Stomach (tissue), 9 donors: Measurements from ENCODE around the gene ZC3H13. TPM values are rescaled to one million over a fixed set of nuclear protein-coding genes. Genes with fewer than 3 reads are reported as not detected.

Experiments
- DNase-seq, 2 donors: peaks; one replicate each; pipeline versions ENCODE4 v3.0.0 to v3.0.0-alpha.2; 2013 to 2019
- H3K27ac ChIP-seq, 5 donors: fragments of 200-600 bp in 4 of 5; sonication (generic) in 4 of 5; one replicate each; pipeline ENCODE4 v1.5.1; 2013 to 2019; ENCODE audit warnings: mild to moderate bottlenecking in 1 of 5, moderate library complexity in 1 of 5
- H3K27me3 ChIP-seq, 3 donors: fragments of 200-600 bp; sonication (generic); one replicate each; pipeline ENCODE4 v1.5.1; 2017 to 2019; ENCODE audit warnings: mixed run types in 1 of 3
- H3K36me3 ChIP-seq, 4 donors: fragments of 200-600 bp; sonication (generic); 1 replicate in 3 of 4; 2 replicates in 1 of 4; pipeline ENCODE4 v1.5.1; 2016 to 2019
- H3K4me1 ChIP-seq, 4 donors: fragments of 200-600 bp; sonication (generic); one replicate each; pipeline ENCODE4 v1.5.1; 2016 to 2019
- H3K4me3 ChIP-seq, 4 donors: fragments of 200-600 bp; sonication (generic) in 3 of 4; one replicate each; pipeline ENCODE4 v1.5.1; 2016 to 2019; ENCODE audit warnings: mild to moderate bottlenecking in 1 of 4
- H3K9me3 ChIP-seq, 4 donors: fragments of 200-600 bp; sonication (generic); one replicate each; pipeline ENCODE4 v1.5.1; 2016 to 2019
- CTCF ChIP-seq, 7 experiments: fragments of 450-650 bp in 4 of 7; fragments of 200-600 bp in 3 of 7; sonication (generic) in 3 of 7; IDR thresholded peaks; one replicate each; pipeline ENCODE4 v1.5.1; 2016 to 2019; ENCODE audit warnings: antibody characterized with exemption in 7 of 7, control low read depth in 2 of 7, mild to moderate bottlenecking in 1 of 7
- EP300 ChIP-seq: sonication (generic); formaldehyde crosslinking; IDR thresholded peaks from one replicate; pipeline ENCODE4 v1.6.1; 2017; ENCODE audit warnings: antibody characterized with exemption
- POLR2A ChIP-seq, 4 donors: fragments of 450-650 bp; IDR thresholded peaks; one replicate each; pipeline ENCODE4 v1.6.1; 2016; ENCODE audit warnings: antibody characterized with exemption in 4 of 4, control low read depth in 2 of 4, mild to moderate bottlenecking in 1 of 4, moderate library complexity in 1 of 4
- POLR2AphosphoS5 ChIP-seq, 3 donors: sonication (generic); formaldehyde crosslinking; IDR thresholded peaks; one replicate each; pipeline ENCODE4 v1.6.1; 2016; ENCODE audit warnings: antibody characterized with exemption in 3 of 3
- WGBS, 5 donors: extraction: QIAGEN DNeasy Blood & Tissue Kit in 3 of 5; methylation state at CpG; one replicate each; pipeline versions ENCODE4 v1.1.5 to v1.1.7; 2013 to 2018; 5-methylcytosine and 5-hydroxymethylcytosine counted together
- intact Hi-C: fragments of 100-400 bp; cut with DNase I; formaldehyde crosslinking; loops from one replicate; pipeline ENCODE4 v1.15.1; 2023; ENCODE audit warnings: low total_unique reads
- polyA plus RNA-seq, 3 donors: library from polyadenylated mRNA; stranded (reverse); fragments of 200-250 nt; gene quantifications; one replicate each; pipeline ENCODE4 v1.2.3, GENCODE V29; 2013
- total RNA-seq, 5 donors: library from RNA; depleted of rRNA; stranded (reverse); fragments of >200 nt; gene quantifications; one replicate each; pipeline versions ENCODE4 v1.1.0 to v1.2.3, GENCODE V29; 2014 to 2016
- donor health status: healthy with polysubstance abuse.
- donor health status: Bipolar disorder and iron deficiency.
- donor health status: healthy.

Gene ZC3H13
- total and polyA plus RNA-seq, 8 donors, result 8.5 to 67.1 (median 14.2) TPM

DNA sequence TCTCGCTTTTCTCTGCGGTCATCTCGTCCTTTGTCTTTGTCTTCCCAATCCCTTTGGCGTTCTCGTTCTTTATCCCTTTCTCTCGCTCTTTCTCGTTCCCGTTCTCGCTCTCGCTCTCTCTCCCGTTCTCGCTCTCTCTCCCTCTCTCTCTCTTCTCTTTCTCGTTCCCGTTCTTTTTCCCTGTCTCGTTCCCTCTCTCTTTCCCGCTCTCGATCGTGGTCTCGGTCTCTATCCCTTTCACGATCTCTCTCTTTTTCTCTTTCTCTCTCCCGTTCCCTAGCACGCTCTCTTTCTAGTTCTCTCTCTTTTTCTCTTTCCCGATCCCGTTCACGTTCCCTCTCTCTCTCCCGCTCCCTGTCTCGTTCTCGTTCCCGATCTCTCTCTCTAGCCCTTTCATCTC lies 77.2 kb downstream of the ZC3H13 start:
- intact Hi-C loops, result no loop called here
- Histone ChIP-seq H3K4me3 (no peak overlapping the region), H3K27ac (no peak overlapping the region), H3K9me3 (no peaks in the 10 kb centered on the region), H3K4me1 (no peaks in the 10 kb centered on the region), H3K27me3 (no peaks in the 10 kb centered on the region), H3K36me3 (peaks cover 8 to 93% (median 79%) of the 10 kb centered on the region in 4 donors)
- DNase-seq, result no peak
- 96 to 99% (median 98%) methylated on average over 29 of the region's 29 CpGs for whole genome bisulfite sequencing, 5 donors
- TF ChIP-seq POLR2AphosphoS5 (IDR thresholded peaks at IDR 0.05) (no peak), POLR2A (IDR thresholded peaks at IDR 0.05) (no peak)

DNA sequence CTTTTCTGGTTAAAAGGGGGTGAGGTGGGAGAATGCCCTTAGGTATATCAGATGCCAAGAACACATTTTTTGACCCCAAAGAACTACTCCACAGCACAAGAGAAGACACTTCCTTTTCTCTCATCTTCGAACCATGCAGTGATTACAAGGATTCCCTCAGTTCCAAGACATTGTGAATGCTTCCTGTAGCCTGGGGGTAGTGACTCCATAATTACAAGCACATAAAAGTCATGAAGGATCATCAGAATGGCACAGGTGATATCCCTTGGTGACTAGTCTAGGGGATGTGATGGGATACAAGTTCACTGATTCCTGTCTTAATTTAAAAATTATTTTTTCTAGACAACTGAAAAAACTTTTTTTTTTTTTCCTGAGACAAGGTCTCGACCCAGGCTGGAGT lies 78.0 kb downstream of the ZC3H13 start:
- intact Hi-C loops, result no loop called here
- H3K36me3 ChIP-seq, result peaks cover 12 to 95% (median 84%) of the 10 kb centered on the region in 4 donors
- TF ChIP-seq POLR2AphosphoS5 (IDR thresholded peaks at IDR 0.05) (no peak), POLR2A (IDR thresholded peaks at IDR 0.05) (no peak), EP300 (no peak)

DNA sequence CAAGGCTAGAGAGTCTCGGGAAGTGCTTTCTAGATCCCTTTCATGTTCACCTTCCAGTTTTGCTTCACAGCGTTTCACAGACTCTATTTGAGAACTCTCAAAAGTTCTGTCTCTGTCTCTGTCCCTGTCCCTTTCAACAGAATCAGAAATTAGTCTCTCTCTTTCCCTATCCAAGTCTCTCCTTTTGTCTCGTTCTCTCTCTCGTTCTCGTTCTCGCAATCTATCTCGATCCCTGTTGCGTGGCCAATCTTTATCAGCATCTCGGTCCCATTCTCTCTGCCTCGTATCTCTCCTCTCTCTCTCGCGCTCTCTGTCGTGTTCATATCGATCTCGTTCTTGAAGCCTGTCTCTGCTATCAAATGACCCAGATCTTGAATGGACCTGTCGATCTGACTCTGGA lies 85.0 kb downstream of the ZC3H13 start:
- Histone ChIP-seq H3K4me1 (no peaks in the 10 kb centered on the region), H3K36me3 (peaks cover 52 to 96% (median 89%) of the 10 kb centered on the region in 4 donors), H3K9me3 (no peaks in the 10 kb centered on the region), H3K27me3 (no peaks in the 10 kb centered on the region), H3K4me3 (no peak overlapping the region), H3K27ac (no peak overlapping the region)
- WGBS, 5 donors, result 95 to 97% (median 96%) methylated on average over 16 of the region's 16 CpGs
- no peak for TF ChIP-seq EP300
- no peak for TF ChIP-seq POLR2A (IDR thresholded peaks at IDR 0.05)
- no peak for TF ChIP-seq POLR2AphosphoS5 (IDR thresholded peaks at IDR 0.05)
- TF ChIP-seq CTCF (IDR thresholded peaks at IDR 0.05), result no peak
- DNase-seq, result no peak
- intact Hi-C loops, result no loop called here

More for the DNA sequence above, 78.0 kb downstream of the ZC3H13 start:
- WGBS, 5 donors, result 95 to 100% (median 98%) methylated on average over 2 of the region's 2 CpGs
- Histone ChIP-seq H3K4me3 (no peak overlapping the region), H3K9me3 (no peaks in the 10 kb centered on the region), H3K27me3 (no peaks in the 10 kb centered on the region), H3K4me1 (no peaks in the 10 kb centered on the region), H3K27ac (no peak overlapping the region)
- DNase-seq, result no peak

GRCh38 chr13:45966715-45967114 lies 85.8 kb downstream of the ZC3H13 start:
- intact Hi-C loops, result no loop called here
- Histone ChIP-seq H3K4me3 (no peak overlapping the region), H3K27me3 (no peaks in the 10 kb centered on the region), H3K4me1 (no peaks in the 10 kb centered on the region), H3K36me3 (peaks cover 47 to 94% (median 89%) of the 10 kb centered on the region in 4 donors), H3K9me3 (no peaks in the 10 kb centered on the region), H3K27ac (no peak overlapping the region)
- no peak for DNase-seq
- 90 to 96% (median 92%) methylated on average over 3 of the region's 3 CpGs for WGBS, 5 donors
- no peak for TF ChIP-seq EP300
- TF ChIP-seq POLR2A (IDR thresholded peaks at IDR 0.05), result no peak
- no peak for TF ChIP-seq CTCF (IDR thresholded peaks at IDR 0.05)
- TF ChIP-seq POLR2AphosphoS5 (IDR thresholded peaks at IDR 0.05), result no peak

DNA sequence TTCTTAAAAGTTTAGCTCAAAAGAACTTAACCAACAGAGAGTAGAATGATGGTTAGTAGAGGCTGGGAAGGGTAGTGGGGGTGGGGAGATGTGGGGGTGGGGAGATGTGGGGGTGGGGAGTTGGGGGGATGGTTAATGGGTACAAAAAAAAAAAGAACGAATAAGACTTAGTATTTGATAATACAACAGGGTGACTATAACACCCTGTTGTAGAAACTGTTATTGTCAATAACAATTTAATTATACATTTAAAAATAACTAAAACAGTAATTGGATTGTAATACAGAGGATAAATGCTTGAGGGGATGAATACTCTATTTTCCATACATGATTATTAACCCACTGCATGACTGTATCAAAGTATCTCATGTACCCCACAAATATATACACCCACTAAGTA lies 91.1 kb downstream of the ZC3H13 start:
- DNase-seq, result no peak
- no peak overlapping the region for H3K4me3 ChIP-seq
- intact Hi-C loops, result no loop called here
- no peaks in the 10 kb centered on the region for H3K4me1 ChIP-seq
- TF ChIP-seq CTCF (IDR thresholded peaks at IDR 0.05), result no peak
- TF ChIP-seq POLR2AphosphoS5 (IDR thresholded peaks at IDR 0.05), result no peak
- no peak for TF ChIP-seq EP300
- no peak for TF ChIP-seq POLR2A (IDR thresholded peaks at IDR 0.05)
- no peak overlapping the region for H3K27ac ChIP-seq
- no peaks in the 10 kb centered on the region for H3K9me3 ChIP-seq
- no peaks in the 10 kb centered on the region for H3K27me3 ChIP-seq
- 76 to 87% (median 83%) methylated on average over 1 of the region's 1 CpG for WGBS, 5 donors
- peaks cover 17 to 87% (median 78%) of the 10 kb centered on the region in 4 donors for H3K36me3 ChIP-seq
